SK-N-SH (cell line): ENCODE data around the gene SLC2A14.
"Not testable (repeated sequence)": the region's sequence is repeated elsewhere in the genome, so short reads cannot be mapped to it uniquely, and the experiment has no call there.

Experiments
- EP300 ChIP-seq, 2 experiments: IDR thresholded peaks; 2 replicates each; pipeline versions ENCODE4 v1.4.0 to v1.6.1; 2012; ENCODE audit warnings: borderline replicate concordance in 1 of 2, low read depth in 1 of 2, low read length in 1 of 2
- JUND ChIP-seq: IDR thresholded peaks from 2 replicates; pipeline ENCODE4 v1.4.0; 2012
- POLR2AphosphoS5 ChIP-seq: IDR thresholded peaks from 2 replicates; pipeline ENCODE4 v1.6.1; 2012; ENCODE audit warnings: low read depth, low read length
- RAD21 ChIP-seq: IDR thresholded peaks from 2 replicates; pipeline ENCODE4 v1.6.1; 2012; ENCODE audit warnings: mild to moderate bottlenecking, low read length
- RXRA ChIP-seq: IDR thresholded peaks from 2 replicates; pipeline ENCODE4 v1.4.0; 2012; ENCODE audit warnings: low read depth, mild to moderate bottlenecking, borderline replicate concordance
- SIN3A ChIP-seq: IDR thresholded peaks from 2 replicates; pipeline ENCODE4 v1.6.1; 2012; ENCODE audit warnings: low read depth, mild to moderate bottlenecking, low read length, moderate library complexity, borderline replicate concordance
- SMC3 ChIP-seq: IDR thresholded peaks from 2 replicates; pipeline ENCODE4 v1.6.1; 2012; ENCODE audit warnings: low read depth, low read length, improper control_type of control experiment
- TAF1 ChIP-seq: IDR thresholded peaks from 2 replicates; pipeline ENCODE4 v1.6.1; 2012; ENCODE audit warnings: low read depth, mild to moderate bottlenecking, low read length, moderate library complexity, borderline replicate concordance
- TCF12 ChIP-seq: IDR thresholded peaks from 2 replicates; pipeline ENCODE4 v1.4.0; 2012
- TF ChIP-seq, protein P1 (sequence below): IDR thresholded peaks from 2 replicates; pipeline ENCODE4 v1.4.0; 2012; ENCODE audit warnings: low read depth
- TF ChIP-seq, protein P2 (sequence below): fragments of 200-600 bp; sonication (generic); IDR thresholded peaks from 2 replicates; pipeline ENCODE4 v1.6.1; 2017; ENCODE audit warnings: antibody characterized with exemption, mild to moderate bottlenecking, moderate library complexity
- TF ChIP-seq, protein P3 (sequence below): IDR thresholded peaks from 2 replicates; pipeline ENCODE4 v1.6.1; 2012; ENCODE audit warnings: mild to moderate bottlenecking, low read depth, low read length, moderate library complexity

DNA sequence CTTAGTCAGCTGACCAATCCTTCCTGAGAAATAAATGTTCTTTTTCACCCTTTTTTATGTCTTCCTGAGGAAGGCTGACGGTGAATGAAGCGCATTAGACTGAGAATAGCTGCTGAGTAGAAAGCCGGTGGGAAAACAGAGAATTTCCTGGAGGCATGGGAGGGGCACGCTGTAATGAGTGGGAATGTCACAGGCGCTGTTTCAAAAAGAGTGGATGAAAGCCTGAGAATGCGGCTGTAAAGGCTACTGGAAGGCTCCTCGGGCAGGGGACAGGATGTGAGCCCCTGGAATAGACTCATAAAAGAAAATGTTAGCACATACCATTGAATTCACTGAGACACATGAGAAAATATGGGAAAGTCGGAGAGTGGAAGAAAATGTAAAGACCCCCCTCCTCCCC lies 29.6 kb downstream of the SLC2A14 start:
- not testable (repeated sequence) for TF ChIP-seq POLR2AphosphoS5; SMC3; TCF12; SIN3A; RXRA; EP300 (IDR thresholded peaks at IDR 0.05; ENCODE audit: borderline replicate concordance in 1 of 2, low read depth in 1 of 2, low read length in 1 of 2); TAF1; RAD21; JUND
- TF ChIP-seq, protein P1, sequence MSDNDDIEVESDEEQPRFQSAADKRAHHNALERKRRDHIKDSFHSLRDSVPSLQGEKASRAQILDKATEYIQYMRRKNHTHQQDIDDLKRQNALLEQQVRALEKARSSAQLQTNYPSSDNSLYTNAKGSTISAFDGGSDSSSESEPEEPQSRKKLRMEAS: not testable (repeated sequence)
- TF ChIP-seq, protein P2, sequence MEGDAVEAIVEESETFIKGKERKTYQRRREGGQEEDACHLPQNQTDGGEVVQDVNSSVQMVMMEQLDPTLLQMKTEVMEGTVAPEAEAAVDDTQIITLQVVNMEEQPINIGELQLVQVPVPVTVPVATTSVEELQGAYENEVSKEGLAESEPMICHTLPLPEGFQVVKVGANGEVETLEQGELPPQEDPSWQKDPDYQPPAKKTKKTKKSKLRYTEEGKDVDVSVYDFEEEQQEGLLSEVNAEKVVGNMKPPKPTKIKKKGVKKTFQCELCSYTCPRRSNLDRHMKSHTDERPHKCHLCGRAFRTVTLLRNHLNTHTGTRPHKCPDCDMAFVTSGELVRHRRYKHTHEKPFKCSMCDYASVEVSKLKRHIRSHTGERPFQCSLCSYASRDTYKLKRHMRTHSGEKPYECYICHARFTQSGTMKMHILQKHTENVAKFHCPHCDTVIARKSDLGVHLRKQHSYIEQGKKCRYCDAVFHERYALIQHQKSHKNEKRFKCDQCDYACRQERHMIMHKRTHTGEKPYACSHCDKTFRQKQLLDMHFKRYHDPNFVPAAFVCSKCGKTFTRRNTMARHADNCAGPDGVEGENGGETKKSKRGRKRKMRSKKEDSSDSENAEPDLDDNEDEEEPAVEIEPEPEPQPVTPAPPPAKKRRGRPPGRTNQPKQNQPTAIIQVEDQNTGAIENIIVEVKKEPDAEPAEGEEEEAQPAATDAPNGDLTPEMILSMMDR: not testable (repeated sequence)
- TF ChIP-seq, protein P3, sequence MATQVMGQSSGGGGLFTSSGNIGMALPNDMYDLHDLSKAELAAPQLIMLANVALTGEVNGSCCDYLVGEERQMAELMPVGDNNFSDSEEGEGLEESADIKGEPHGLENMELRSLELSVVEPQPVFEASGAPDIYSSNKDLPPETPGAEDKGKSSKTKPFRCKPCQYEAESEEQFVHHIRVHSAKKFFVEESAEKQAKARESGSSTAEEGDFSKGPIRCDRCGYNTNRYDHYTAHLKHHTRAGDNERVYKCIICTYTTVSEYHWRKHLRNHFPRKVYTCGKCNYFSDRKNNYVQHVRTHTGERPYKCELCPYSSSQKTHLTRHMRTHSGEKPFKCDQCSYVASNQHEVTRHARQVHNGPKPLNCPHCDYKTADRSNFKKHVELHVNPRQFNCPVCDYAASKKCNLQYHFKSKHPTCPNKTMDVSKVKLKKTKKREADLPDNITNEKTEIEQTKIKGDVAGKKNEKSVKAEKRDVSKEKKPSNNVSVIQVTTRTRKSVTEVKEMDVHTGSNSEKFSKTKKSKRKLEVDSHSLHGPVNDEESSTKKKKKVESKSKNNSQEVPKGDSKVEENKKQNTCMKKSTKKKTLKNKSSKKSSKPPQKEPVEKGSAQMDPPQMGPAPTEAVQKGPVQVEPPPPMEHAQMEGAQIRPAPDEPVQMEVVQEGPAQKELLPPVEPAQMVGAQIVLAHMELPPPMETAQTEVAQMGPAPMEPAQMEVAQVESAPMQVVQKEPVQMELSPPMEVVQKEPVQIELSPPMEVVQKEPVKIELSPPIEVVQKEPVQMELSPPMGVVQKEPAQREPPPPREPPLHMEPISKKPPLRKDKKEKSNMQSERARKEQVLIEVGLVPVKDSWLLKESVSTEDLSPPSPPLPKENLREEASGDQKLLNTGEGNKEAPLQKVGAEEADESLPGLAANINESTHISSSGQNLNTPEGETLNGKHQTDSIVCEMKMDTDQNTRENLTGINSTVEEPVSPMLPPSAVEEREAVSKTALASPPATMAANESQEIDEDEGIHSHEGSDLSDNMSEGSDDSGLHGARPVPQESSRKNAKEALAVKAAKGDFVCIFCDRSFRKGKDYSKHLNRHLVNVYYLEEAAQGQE: not testable (repeated sequence)
